NCI-H2081 (cell line): ENCODE results near the gene OR56B4.
"Not testable (repeated sequence)": the region's sequence is repeated elsewhere in the genome, so short reads cannot be mapped to it uniquely, and the experiment has no call there.

ENCODE experiments used
- DNase-seq, 2 experiments: peaks; one replicate each; lab custom pipeline; 2025; lab: John Stamatoyannopoulos, UW

OR56B4 gene

GRCh38 chr11:6107384-6107783 lies at the start of gene OR56B4:
Gene OR56B4 (plus strand): TSS chr11:6107684. CDS start chr11:6107779, 95 bp downstream.
- not testable (repeated sequence) for DNase-seq

DNA sequence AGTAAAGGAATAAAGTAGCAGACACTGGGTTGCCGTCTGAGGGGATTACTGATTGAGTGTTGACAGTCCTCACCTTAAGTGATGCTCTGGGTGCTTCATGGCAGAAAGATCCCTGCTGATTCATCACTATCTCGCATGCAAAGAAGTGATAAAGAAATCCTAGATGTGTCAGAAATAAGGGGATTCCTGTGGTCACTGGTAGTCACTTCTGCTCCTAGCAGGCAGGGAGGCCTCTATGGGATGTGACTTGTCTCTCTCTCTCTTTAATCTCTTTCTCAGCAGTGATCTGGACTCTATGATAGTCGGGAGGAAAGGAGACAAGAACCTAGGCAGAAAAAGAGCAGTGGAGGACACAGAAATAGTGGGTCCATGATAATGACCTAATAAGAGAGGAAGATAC lies 46.0 kb upstream of the OR56B4 start:
- no peak for DNase-seq

GRCh38 chr11:6062691-6063358 lies 44.7 kb upstream of the OR56B4 start:
- no peak for DNase-seq

- no peak for DNase-seq
Observed at GRCh38 chr11:6067502-6067901, 40.0 kb upstream of the OR56B4 start.

GRCh38 chr11:6076443-6076842 lies 31.0 kb upstream of the OR56B4 start:
- DNase-seq = not testable (repeated sequence)

DNA sequence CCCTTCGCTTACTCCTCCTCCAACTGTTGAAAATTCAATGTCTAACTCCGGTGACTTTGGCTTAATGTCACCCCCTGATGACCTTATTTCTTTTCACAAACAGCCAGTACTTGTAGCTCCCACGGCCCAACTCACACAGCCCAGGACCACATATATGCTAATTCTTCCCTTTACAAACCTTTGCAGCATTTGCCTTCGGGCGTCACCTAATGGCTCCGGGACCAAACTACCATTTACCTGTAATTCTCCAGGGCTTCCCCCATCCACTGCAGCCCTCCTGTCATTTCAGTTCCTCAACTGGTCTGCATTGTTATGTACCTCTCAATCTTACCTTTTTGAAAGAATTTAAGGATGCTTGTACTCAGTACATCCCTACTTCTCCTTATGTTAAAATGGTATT lies 29.8 kb upstream of the OR56B4 start:
- DNase-seq = no peak

DNA sequence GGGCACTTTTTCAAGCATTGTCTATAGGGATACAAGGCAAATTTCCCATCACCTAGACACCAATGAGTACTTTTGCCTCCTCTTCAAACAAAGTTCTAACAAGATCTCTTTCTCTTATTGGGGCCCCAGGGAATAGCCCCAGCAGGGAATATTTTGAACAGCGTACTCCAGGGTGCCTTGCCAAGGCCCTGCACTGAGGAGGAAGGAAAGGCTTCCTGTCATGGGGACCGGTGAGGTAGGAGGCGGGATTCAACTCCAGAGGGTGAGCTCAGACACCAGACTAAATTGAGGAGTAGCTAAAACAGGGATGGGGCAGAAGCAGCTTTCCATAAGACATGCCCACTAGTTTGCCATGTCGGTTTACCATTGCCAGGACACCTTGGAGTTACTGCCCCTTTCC lies 28.0 kb upstream of the OR56B4 start:
- no peak for DNase-seq

DNA sequence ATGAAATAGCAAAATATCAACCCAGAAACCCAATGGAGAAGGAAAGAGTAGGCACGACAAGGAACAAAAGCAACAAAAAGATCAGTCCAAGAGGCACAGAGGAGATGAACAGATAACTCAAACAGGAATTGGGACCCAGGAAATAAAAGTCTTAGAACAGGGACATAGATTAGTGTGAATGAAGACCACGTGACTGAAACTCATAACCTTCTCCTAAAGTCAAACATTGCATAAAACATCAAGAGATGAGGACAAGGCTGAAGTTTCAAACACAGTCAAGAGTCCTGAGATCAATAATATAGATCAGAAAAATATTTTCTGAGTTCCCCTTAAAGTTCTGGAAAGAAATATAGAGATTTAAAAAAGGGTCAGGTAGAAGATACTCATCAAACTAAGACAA lies 24.4 kb upstream of the OR56B4 start:
- no peak for DNase-seq

DNA sequence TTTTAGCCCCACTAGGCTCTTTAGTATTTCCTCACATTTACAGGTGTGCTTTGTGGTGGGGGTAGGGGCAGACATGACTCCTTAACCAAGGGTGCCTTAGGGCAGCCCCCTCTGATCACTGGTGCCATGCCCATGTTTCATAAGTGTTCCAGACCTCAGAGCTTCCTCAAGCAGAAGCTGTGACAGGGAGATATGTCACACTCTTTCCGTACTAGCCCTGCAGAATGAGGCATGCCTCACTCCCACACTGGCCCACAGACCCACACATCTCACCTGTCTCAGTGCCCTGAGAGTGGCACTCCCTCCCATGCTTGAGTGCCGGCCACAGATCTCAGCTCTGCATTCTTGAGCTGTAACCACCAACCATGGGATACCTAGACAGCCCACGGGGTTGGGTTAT lies 22.9 kb upstream of the OR56B4 start:
- no peak for DNase-seq

DNA sequence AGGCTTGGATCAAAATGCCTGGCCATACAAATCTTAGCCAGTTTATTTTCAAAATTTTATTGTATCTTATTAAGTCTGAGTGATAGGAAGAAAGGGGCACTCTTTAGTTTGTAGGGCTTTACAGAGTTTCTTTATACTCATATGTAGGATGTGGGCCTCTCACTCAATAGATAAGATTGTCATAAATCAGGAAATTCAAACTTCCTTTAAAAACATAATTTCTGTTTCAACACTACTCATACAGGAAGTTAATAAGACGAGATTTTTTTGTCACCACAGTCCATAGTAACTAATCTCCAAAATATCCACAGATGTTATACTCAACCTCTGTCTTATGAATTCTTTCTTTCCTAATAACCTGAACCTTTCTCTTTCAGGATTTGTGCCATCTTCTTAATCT lies 13.3 kb upstream of the OR56B4 start:
- no peak for DNase-seq

- DNase-seq = no peak
Observed at GRCh38 chr11:6095798-6096197, 11.7 kb upstream of the OR56B4 start.

DNA sequence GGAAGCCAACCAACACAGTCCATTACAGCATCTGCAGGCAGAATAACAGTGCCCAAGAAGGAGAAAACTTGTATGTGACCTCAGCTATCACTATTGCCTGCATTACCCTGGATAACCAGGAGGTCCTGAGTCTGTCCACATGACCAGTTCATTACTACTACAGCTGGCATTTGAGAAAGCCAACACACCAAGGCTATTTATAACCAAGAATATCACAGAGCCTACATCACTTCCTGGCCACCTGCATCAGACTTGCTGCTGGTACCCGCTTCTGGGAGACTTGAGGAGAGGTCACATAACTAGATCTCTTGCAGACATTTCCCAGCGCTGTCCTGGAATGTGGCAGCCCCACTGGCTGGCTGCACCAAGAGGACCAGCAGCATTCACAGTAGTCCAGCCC lies 11.1 kb upstream of the OR56B4 start:
- DNase-seq = no peak

DNA sequence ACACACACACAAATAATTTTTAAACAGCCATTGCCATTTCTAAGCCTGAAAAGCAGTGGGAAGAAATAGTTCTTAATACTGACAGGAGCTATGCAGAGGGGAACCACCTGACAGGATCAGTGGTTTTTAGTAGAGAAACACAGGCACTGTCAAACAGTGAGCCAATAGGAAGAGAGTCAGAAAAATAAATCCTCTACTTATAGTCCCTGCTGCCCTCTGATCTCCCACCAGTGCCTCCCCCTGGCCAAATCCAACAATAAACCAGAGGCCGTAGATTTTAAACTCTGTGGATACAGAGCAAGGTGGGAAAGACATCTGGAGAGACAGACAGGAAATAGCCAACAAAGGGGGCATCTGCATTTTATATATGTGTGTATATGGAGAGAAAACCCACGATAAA lies 7.9 kb upstream of the OR56B4 start:
- DNase-seq = no peak

DNA sequence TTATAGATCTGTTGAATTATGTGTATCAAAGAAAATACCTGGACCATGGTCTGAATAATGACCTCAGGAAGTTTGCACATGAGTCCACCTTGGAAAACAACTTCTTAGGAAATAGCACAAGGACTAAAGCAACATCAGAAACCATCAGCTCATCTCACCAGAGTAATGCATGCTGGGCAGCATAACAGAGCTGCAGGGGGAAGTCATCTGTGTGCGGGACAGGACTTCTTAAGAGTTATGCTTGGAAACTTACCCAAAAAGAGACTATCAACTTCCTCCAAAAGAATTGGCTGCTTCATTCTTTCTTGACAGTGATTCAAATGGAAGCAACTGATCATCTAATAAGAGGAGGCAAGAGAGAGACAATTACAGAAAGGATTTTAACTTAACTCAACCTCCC lies 2.5 kb downstream of the OR56B4 start:
- no peak for DNase-seq

- no peak for DNase-seq
Observed at GRCh38 chr11:6111673-6112072, 4.2 kb downstream of the OR56B4 start.

- DNase-seq = no peak
Observed at GRCh38 chr11:6116638-6117037, 9.2 kb downstream of the OR56B4 start.

- no peak for DNase-seq
Observed at GRCh38 chr11:6124245-6124644, 16.8 kb downstream of the OR56B4 start.

- DNase-seq = no peak
Observed at GRCh38 chr11:6127881-6128280, 20.4 kb downstream of the OR56B4 start.

DNA sequence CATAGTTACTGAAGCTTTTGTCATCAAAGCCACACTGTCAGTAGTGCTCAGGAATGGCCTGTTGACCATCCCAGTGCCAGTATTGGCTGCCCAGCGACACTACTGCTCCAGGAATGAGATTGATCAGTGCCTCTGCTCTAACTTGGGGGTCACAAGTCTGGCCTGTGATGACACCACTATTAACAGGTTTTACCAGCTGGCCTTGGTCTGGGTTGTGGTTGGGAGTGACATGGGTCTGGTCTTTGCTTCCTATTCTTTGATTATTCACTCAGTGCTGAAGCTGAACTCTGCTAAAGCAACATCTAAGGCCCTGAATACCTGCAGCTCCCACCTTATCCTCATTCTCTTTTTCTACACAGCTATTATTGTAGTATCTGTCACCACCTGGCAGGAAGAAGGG lies 21.5 kb downstream of the OR56B4 start:
- no peak for DNase-seq

DNA sequence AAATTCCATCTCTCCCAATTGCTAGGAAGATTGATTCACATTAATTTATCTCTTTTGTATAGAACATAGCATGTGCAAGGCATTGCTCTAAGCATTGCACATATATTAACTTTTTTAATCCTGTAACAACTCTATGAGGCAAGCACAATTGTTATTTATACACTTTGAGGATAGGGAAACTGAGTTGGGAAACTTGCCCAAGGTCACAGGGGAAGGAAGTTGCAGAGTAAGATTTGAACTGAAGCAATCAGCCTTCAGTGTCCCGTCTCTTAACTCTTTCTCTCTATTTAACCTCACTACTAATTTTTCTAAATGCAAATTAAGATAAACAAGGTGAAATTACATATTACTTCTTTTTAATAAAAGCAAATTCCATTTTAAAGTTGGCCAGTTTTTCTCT lies 22.2 kb downstream of the OR56B4 start:
- DNase-seq = no peak

GRCh38 chr11:6132431-6132830 lies 24.9 kb downstream of the OR56B4 start:
- DNase-seq = no peak

DNA sequence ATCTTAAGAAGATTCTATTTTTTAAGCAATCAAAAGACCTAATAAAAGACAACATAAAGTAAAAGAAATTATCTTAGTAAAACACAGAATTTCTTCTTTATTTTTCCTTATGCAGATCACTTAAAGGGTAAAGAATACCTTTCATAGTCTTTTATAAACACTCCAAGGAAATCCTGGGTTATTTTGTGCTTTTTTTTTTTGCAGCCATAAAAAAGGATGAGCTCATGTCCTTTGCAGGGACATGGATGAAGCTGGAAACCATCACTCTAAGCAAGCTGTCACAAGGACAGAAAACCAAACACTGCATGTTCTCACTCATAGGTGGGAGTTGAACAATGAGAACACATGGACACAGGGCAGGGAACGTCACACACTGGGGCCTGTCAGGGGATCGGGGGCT lies 28.5 kb downstream of the OR56B4 start:
- DNase-seq = not testable (repeated sequence)

DNA sequence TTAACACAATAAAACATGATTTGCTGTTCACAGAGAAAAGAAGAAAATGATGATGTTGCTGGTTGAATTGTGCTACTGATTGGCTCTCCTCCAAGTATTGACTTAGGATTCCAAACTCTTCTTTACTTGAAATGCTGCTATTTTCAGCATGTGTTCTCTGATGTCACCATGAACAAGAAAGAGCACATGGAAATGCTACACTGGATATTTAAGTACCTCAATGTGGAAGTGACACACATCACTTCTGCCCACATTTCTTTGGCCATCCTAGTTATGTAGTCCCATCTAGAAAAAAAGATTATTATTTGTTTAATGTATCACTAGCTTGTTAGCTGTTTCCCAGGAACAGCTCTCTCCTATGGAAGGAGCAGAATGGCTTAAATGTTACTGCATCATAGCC lies 35.5 kb downstream of the OR56B4 start:
- DNase-seq = no peak

DNA sequence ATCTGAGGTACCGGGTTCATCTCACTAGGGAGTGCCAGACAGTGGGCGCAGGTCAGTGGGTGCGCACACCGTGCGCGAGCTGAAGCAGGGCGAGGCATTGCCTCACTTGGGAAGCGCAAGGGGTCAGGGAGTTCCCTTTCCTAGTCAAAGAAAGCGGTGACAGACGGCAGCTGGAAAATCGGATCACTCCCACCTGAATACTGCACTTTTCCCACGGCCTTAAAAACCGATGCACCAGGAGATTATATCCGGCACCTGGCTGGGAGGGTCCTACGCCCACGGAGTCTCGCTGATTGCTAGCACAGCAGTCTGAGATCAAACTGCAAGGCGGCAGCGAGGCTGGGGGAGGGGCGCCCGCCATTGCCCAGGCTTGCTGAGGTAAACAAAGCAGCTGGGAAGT lies 36.3 kb downstream of the OR56B4 start:
- DNase-seq = not testable (repeated sequence)

GRCh38 chr11:6151117-6151516 lies 43.6 kb downstream of the OR56B4 start:
- DNase-seq = no peak
